Keratinocyte (primary cell): ENCODE data around the gene SIAH2. TPM values are rescaled to one million over a fixed set of nuclear protein-coding genes. Genes with fewer than 3 reads are reported as not detected.
A peak's percentile ranks its signal among the peaks of the same experiment; 100 is the strongest.

Experiments used
- DNase-seq: peaks from one replicate; pipeline ENCODE4 v3.0.0-alpha.2; 2011; ENCODE audit warnings: low read depth, missing footprints, low spot score
- FAIRE-seq: peaks from 2 replicates; lab custom pipeline; 2011; peaks lifted over from hg19 to GRCh38; lab: Jason Lieb, UNC
- H2AFZ ChIP-seq: 2 replicates; pipeline ENCODE4 v1.6.0; 2012; ENCODE audit warnings: low read length, control low read depth, inconsistent platforms; ENCODE audit not compliant: control insufficient read depth
- H3K27ac ChIP-seq: 2 replicates; pipeline ENCODE4 v1.5.1; 2011; ENCODE audit warnings: low read length; ENCODE audit not compliant: control insufficient read depth, insufficient read depth
- H3K27me3 ChIP-seq: 3 replicates; pipeline ENCODE4 v1.6.0; 2011; ENCODE audit warnings: low read length; ENCODE audit not compliant: control insufficient read depth, insufficient read depth; ENCODE audit errors: extremely low read depth
- H3K36me3 ChIP-seq, 2 experiments: 2 replicates in 1 of 2; 3 replicates in 1 of 2; pipeline ENCODE4 v1.5.1; 2011; ENCODE audit warnings: low read length in 2 of 2, mild to moderate bottlenecking in 1 of 2; ENCODE audit not compliant: control insufficient read depth in 2 of 2, insufficient read depth in 2 of 2; ENCODE audit errors: extremely low read depth in 1 of 2
- H3K4me1 ChIP-seq: 3 replicates; pipeline ENCODE4 v1.5.1; 2011; ENCODE audit warnings: low read length; ENCODE audit not compliant: control insufficient read depth, insufficient read depth; ENCODE audit errors: extremely low read depth
- H3K4me2 ChIP-seq: 3 replicates; pipeline ENCODE4 v1.6.0; 2011; ENCODE audit warnings: low read depth, low read length; ENCODE audit not compliant: control insufficient read depth, insufficient read depth; ENCODE audit errors: extremely low read depth
- H3K4me3 ChIP-seq, 3 experiments: fragments of 200-600 bp in 1 of 3; sonication (generic) in 1 of 3; 2 replicates in 2 of 3; 3 replicates in 1 of 3; pipeline ENCODE4 v1.5.1; 2011 to 2016; ENCODE audit warnings: low read length in 3 of 3, mild to moderate bottlenecking in 3 of 3, control low read depth in 2 of 3, inconsistent platforms in 1 of 3, low read depth in 1 of 3, mixed read lengths in 1 of 3, mixed run types in 1 of 3, moderate library complexity in 1 of 3; ENCODE audit not compliant: control insufficient read depth in 2 of 3, insufficient read depth in 2 of 3; ENCODE audit errors: extremely low read depth in 1 of 3
- H3K79me2 ChIP-seq: 2 replicates; pipeline ENCODE4 v1.6.0; 2012; ENCODE audit warnings: low read length; ENCODE audit not compliant: control insufficient read depth, insufficient read depth
- H3K9ac ChIP-seq: 3 replicates; pipeline ENCODE4 v1.6.0; 2011; ENCODE audit warnings: low read length; ENCODE audit not compliant: control insufficient read depth, insufficient read depth; ENCODE audit errors: extremely low read depth
- H3K9me1 ChIP-seq: 3 replicates; pipeline ENCODE4 v1.6.0; 2011; ENCODE audit warnings: low read length; ENCODE audit not compliant: control insufficient read depth, insufficient read depth; ENCODE audit errors: extremely low read depth
- H3K9me3 ChIP-seq: 2 replicates; pipeline ENCODE4 v1.5.1; 2012; ENCODE audit warnings: low read depth, low read length; ENCODE audit not compliant: control insufficient read depth
- H4K20me1 ChIP-seq: 3 replicates; pipeline ENCODE4 v1.6.0; 2011; ENCODE audit warnings: low read length; ENCODE audit not compliant: control insufficient read depth, insufficient read depth; ENCODE audit errors: extremely low read depth
- CTCF ChIP-seq, 3 experiments: IDR thresholded peaks in 1 of 3; conservative IDR thresholded peaks in 1 of 3; optimal IDR thresholded peaks in 1 of 3; 2 replicates in 2 of 3; 3 replicates in 1 of 3; pipeline versions ENCODE3 to v1.5.1; 2011; ENCODE audit warnings: low read length in 3 of 3, mild to moderate bottlenecking in 3 of 3, moderate library complexity in 2 of 3, control low read depth in 1 of 3, inconsistent platforms in 1 of 3; ENCODE audit not compliant: insufficient read depth in 2 of 3; ENCODE audit errors: extremely low read depth in 1 of 3
- EZH2 ChIP-seq: IDR thresholded peaks from one replicate; pipeline ENCODE4 v1.6.1; 2012; ENCODE audit warnings: inconsistent platforms, mild to moderate bottlenecking, low read length, moderate library complexity
- dilution Hi-C: fragments of 300-500 bp; cut with MboI; formaldehyde crosslinking; loops from one replicate; pipeline ENCODE4 v1.7.0; 2020; ENCODE audit warnings: low sequenced_read_pairs; ENCODE audit not compliant: extremely low pct_ligation_motif_present
- polyA plus RNA-seq, 5 experiments: library from polyadenylated mRNA; depleted of rRNA in 3 of 5; stranded (reverse) in 3 of 5; stranded (forward) in 1 of 5; unstranded in 1 of 5; fragments of >200 nt; gene quantifications; 1 replicate in 1 of 5; 2 replicates in 3 of 5; 3 replicates in 1 of 5; pipeline versions ENCODE4 v1.2.1 to v1.2.3, GENCODE V29; 2011 to 2012; ENCODE audit warnings: missing spikeins in 2 of 5, low read depth in 1 of 5, low replicate concordance in 1 of 5

The SIAH2 gene
- polyA plus RNA-seq, 1 donor (not counting 4 experiments of a cell fraction or from before 2014, with no cell fraction given), result 44.8 TPM

- no peak for TF ChIP-seq EZH2
- no peak for TF ChIP-seq CTCF (optimal IDR thresholded peaks at IDR 0.05 in 1 of 3, IDR thresholded peaks at IDR 0.05 in 1 of 3, conservative IDR thresholded peaks at IDR 0.05 in 1 of 3; ENCODE audit: extremely low read depth in 1 of 3, insufficient read depth in 2 of 3, low read length in 3 of 3)
- no peaks in the 10 kb centered on the region for H3K9me1 ChIP-seq
- peaks cover 35% of the 10 kb centered on the region for H3K79me2 ChIP-seq
- H3K4me1 ChIP-seq, result peaks cover 59% of the 10 kb centered on the region
- no peak for FAIRE-seq
- no peaks in the 10 kb centered on the region for H3K27me3 ChIP-seq
- H3K4me2 ChIP-seq, result no peak overlapping the region
- H3K27ac ChIP-seq, result no peak overlapping the region
- DNase-seq, result no peak
- H3K9me3 ChIP-seq, result no peaks in the 10 kb centered on the region
- no peaks in the 10 kb centered on the region for H4K20me1 ChIP-seq
- peaks cover 11 to 12% of the 10 kb centered on the region in 2 experiments for H3K36me3 ChIP-seq
- no peak overlapping the region for H3K9ac ChIP-seq
- no peak overlapping the region for H3K4me3 ChIP-seq
- no peak overlapping the region for H2AFZ ChIP-seq
- dilution Hi-C loops, result no loop called here
Observed at GRCh38 chr3:150740733-150741496, 22.1 kb downstream of the SIAH2 start.

- FAIRE-seq (no peak), DNase-seq (no peak)
- dilution Hi-C loops, result no loop called here
- Histone ChIP-seq H4K20me1 (no peaks in the 10 kb centered on the region), H3K27ac (peak overlapping the region; percentile 70), H3K36me3 (peaks cover 11 to 12% of the 10 kb centered on the region in 2 experiments), H3K4me2 (no peak overlapping the region), H3K4me1 (peaks cover 56% of the 10 kb centered on the region), H3K9me3 (no peaks in the 10 kb centered on the region), H2AFZ (no peak overlapping the region), H3K9me1 (no peaks in the 10 kb centered on the region), H3K79me2 (peaks cover 28% of the 10 kb centered on the region), H3K27me3 (no peaks in the 10 kb centered on the region), H3K4me3 (no peak overlapping the region), H3K9ac (no peak overlapping the region)
- TF ChIP-seq CTCF (optimal IDR thresholded peaks at IDR 0.05 in 1 of 3, IDR thresholded peaks at IDR 0.05 in 1 of 3, conservative IDR thresholded peaks at IDR 0.05 in 1 of 3; ENCODE audit: extremely low read depth in 1 of 3, insufficient read depth in 2 of 3, low read length in 3 of 3) (no peak), EZH2 (no peak)
Observed at GRCh38 chr3:150739877-150740645, 22.9 kb downstream of the SIAH2 start.
